ENCODE measurements around the gene PPP6R3. TPM values are rescaled to one million over a fixed set of nuclear protein-coding genes. Genes with fewer than 3 reads are reported as not detected.

Gene PPP6R3
- total and polyA plus RNA-seq, 10 of the 15 experiments (the other 5 are each of a cell fraction or from before 2014, with no cell fraction given), result 12.4 to 123 (median 74.1) TPM

DNA sequence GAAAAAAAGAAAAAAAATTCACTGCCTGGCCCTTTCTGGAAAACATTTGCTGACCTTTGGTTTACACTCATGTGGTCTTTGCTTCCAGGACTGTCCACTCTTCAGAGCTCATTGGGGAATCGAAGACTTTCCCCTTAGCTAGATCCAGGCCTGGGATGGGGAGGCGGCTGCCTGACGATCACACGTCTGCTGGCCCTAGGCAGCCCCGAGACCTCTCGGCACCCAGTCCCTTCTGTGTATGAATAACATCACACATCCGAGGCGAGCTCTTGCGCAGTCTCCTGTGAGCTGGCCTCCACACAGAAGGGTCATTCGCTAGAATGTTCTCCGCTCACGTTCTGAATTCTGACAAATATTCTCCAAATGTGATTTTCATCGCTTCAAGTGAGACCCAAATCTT lies 198.1 kb downstream of the PPP6R3 start (continued):
- TF ChIP-seq, protein P1, sequence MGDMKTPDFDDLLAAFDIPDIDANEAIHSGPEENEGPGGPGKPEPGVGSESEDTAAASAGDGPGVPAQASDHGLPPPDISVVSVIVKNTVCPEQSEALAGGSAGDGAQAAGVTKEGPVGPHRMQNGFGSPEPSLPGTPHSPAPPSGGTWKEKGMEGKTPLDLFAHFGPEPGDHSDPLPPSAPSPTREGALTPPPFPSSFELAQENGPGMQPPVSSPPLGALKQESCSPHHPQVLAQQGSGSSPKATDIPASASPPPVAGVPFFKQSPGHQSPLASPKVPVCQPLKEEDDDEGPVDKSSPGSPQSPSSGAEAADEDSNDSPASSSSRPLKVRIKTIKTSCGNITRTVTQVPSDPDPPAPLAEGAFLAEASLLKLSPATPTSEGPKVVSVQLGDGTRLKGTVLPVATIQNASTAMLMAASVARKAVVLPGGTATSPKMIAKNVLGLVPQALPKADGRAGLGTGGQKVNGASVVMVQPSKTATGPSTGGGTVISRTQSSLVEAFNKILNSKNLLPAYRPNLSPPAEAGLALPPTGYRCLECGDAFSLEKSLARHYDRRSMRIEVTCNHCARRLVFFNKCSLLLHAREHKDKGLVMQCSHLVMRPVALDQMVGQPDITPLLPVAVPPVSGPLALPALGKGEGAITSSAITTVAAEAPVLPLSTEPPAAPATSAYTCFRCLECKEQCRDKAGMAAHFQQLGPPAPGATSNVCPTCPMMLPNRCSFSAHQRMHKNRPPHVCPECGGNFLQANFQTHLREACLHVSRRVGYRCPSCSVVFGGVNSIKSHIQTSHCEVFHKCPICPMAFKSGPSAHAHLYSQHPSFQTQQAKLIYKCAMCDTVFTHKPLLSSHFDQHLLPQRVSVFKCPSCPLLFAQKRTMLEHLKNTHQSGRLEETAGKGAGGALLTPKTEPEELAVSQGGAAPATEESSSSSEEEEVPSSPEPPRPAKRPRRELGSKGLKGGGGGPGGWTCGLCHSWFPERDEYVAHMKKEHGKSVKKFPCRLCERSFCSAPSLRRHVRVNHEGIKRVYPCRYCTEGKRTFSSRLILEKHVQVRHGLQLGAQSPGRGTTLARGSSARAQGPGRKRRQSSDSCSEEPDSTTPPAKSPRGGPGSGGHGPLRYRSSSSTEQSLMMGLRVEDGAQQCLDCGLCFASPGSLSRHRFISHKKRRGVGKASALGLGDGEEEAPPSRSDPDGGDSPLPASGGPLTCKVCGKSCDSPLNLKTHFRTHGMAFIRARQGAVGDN (IDR thresholded peaks at IDR 0.05), result no peak
- TF ChIP-seq, protein P2, sequence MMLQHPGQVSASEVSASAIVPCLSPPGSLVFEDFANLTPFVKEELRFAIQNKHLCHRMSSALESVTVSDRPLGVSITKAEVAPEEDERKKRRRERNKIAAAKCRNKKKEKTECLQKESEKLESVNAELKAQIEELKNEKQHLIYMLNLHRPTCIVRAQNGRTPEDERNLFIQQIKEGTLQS (IDR thresholded peaks at IDR 0.05; ENCODE audit: borderline replicate concordance, extremely low read depth, low read depth, low read length), result no peak
- TF ChIP-seq STAT3 (IDR thresholded peaks at IDR 0.05; ENCODE audit: low read depth, low read length) (no peak), MXI1 (IDR thresholded peaks at IDR 0.05; ENCODE audit: low read depth, low read length) (no peak), POLR2A (IDR thresholded peaks at IDR 0.05; ENCODE audit: low read depth, low read length) (no peak), JUND (IDR thresholded peaks at IDR 0.05; ENCODE audit: low read depth, low read length) (no peak), ZNF217 (IDR thresholded peaks at IDR 0.05) (no peak)
- TF ChIP-seq, protein P3, sequence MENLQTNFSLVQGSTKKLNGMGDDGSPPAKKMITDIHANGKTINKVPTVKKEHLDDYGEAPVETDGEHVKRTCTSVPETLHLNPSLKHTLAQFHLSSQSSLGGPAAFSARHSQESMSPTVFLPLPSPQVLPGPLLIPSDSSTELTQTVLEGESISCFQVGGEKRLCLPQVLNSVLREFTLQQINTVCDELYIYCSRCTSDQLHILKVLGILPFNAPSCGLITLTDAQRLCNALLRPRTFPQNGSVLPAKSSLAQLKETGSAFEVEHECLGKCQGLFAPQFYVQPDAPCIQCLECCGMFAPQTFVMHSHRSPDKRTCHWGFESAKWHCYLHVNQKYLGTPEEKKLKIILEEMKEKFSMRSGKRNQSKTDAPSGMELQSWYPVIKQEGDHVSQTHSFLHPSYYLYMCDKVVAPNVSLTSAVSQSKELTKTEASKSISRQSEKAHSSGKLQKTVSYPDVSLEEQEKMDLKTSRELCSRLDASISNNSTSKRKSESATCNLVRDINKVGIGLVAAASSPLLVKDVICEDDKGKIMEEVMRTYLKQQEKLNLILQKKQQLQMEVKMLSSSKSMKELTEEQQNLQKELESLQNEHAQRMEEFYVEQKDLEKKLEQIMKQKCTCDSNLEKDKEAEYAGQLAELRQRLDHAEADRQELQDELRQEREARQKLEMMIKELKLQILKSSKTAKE (IDR thresholded peaks at IDR 0.05; ENCODE audit: low read depth, poor library complexity, severe bottlenecking), result no peak
